K562 (cell line): ENCODE results near the gene ETV7. TPM values are rescaled to one million over a fixed set of nuclear protein-coding genes. Genes with fewer than 3 reads are reported as not detected.

Source experiments
- FIP1L1 ChIP-seq: fragments of 200-400 bp; formaldehyde crosslinking; IDR thresholded peaks from 2 replicates; pipeline ENCODE4 v1.6.1; 2018; ENCODE audit warnings: mild to moderate bottlenecking, low read depth, low read length; ENCODE audit not compliant: poor library complexity, severe bottlenecking
- POLR2H ChIP-seq: IDR thresholded peaks from 2 replicates; pipeline ENCODE4 v1.6.1; 2016; ENCODE audit warnings: missing genetic modification characterization, low read depth, mild to moderate bottlenecking, control low read depth, missing compliant biosample characterization, moderate library complexity
- ZFP91 ChIP-seq: sonication (generic); formaldehyde crosslinking; IDR thresholded peaks from 2 replicates; pipeline ENCODE4 v1.8.0; 2022; ENCODE audit warnings: mild to moderate bottlenecking, missing genetic modification reagents
- polyA plus RNA-seq, 8 experiments: library from polyadenylated mRNA; depleted of rRNA in 4 of 8; stranded (reverse) in 5 of 8; unstranded in 3 of 8; fragments of >200 nt; fragmentation: Nextera tagmentation in 2 of 8; fragmentation: Illumina TruSeq in 1 of 8; extraction: Ambion mirVana in 2 of 8; extraction: Trizol in 1 of 8; gene quantifications; 2 replicates each; pipeline versions ENCODE4 v1.2.1 to v1.2.3, GENCODE V29; 2011 to 2014; ENCODE audit warnings: inconsistent platforms in 1 of 8, missing spikeins in 1 of 8
- total RNA-seq, 7 experiments: library from RNA; depleted of rRNA in 6 of 7; stranded (reverse); fragments of >200 nt in 6 of 7; fragmentation: Illumina TruSeq in 2 of 7; extraction: Trizol in 2 of 7; gene quantifications; 2 replicates each; pipeline versions ENCODE4 v1.2.1 to v1.2.3, GENCODE V29; 2011 to 2021; ENCODE audit warnings: low replicate concordance in 1 of 7
- TF ChIP-seq, protein P1 (sequence below), 2 experiments: fragments of 450-650 bp; IDR thresholded peaks; 2 replicates each; pipeline ENCODE4 v1.6.1; 2016; ENCODE audit warnings: mild to moderate bottlenecking in 2 of 2, borderline replicate concordance in 1 of 2, low read depth in 1 of 2, moderate library complexity in 1 of 2
- TF ChIP-seq, protein P2 (sequence below), 2 experiments: fragments of 450-650 bp in 1 of 2; sonication (generic) in 1 of 2; formaldehyde crosslinking in 1 of 2; IDR thresholded peaks; 2 replicates each; pipeline versions ENCODE4 v1.7.1 to v1.9.0; 2016 to 2022; ENCODE audit warnings: inconsistent platforms in 1 of 2, mild to moderate bottlenecking in 1 of 2, missing genetic modification reagents in 1 of 2

ETV7 gene
- total and polyA plus RNA-seq, 9 of the 15 experiments (the other 6 are each of a cell fraction or from before 2014, with no cell fraction given), result 0.07 to 0.22 (median 0.14) TPM; not detected in 3

GRCh38 chr6:36377594-36377993, 9.9 kb downstream of the ETV7 start (continued):
- TF ChIP-seq, protein P1, sequence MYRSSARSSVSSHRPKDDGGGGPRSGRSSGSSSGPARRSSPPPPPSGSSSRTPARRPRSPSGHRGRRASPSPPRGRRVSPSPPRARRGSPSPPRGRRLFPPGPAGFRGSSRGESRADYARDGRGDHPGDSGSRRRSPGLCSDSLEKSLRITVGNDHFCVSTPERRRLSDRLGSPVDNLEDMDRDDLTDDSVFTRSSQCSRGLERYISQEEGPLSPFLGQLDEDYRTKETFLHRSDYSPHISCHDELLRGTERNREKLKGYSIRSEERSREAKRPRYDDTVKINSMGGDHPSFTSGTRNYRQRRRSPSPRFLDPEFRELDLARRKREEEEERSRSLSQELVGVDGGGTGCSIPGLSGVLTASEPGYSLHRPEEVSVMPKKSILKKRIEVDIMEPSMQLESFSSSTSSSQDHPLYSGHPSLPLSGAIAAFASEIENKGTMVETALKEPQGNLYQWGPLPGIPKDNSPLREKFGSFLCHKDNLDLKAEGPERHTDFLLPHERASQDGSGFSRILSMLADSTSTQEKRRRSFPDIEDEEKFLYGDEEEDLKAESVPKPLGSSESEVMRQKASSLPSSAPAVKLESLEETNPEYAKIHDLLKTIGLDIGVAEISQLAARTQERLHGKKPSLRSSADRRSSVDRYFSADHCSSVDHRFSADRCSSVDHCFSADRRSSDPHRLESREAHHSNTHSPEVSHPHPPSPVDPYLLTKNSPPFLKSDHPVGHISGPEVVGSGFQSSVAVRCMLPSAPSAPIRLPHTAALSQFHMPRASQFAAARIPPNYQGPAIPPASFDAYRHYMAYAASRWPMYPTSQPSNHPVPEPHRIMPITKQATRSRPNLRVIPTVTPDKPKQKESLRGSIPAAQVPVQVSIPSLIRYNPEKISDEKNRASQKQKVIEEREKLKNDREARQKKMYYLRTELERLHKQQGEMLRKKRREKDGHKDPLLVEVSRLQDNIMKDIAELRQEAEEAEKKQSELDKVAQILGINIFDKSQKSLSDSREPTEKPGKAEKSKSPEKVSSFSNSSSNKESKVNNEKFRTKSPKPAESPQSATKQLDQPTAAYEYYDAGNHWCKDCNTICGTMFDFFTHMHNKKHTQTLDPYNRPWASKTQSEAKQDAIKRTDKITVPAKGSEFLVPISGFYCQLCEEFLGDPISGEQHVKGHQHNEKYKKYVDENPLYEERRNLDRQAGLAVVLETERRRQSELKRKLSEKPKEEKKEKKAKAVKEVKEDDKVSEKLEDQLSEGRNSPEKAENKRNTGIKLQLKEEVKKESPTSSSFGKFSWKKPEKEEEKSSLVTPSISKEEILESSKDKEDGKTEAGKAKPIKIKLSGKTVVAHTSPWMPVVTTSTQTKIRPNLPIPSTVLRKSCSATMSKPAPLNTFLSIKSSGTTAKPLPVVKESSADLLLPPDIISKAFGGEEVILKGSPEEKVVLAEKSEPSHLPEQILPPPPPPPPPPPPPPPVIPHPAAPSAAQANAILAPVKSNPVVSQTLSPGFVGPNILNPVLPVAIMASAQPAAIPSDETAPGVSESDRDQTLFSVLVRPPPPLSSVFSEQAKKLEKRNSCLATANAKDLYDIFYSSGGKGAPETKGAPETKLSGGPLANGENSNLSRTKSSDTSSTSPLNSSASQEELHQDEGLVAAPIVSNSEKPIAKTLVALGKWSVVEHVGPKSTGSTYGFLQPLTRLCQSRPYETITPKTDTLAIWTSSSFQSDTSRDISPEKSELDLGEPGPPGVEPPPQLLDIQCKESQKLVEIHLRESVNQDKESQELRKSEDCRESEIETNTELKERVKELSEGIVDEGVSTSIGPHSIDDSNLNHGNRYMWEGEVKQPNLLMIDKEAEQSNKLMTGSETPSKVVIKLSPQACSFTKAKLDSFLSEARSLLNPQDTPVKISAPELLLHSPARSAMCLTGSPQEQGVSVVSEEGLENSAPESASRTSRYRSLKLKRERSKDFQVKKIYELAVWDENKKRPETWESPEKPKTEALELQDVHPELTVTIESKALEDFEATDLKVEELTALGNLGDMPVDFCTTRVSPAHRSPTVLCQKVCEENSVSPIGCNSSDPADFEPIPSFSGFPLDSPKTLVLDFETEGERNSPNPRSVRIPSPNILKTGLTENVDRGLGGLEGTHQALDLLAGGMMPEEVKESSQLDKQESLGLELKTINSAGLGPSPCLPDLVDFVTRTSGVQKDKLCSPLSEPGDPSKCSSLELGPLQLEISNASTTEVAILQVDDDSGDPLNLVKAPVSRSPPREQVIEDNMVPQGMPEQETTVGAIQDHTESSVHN (IDR thresholded peaks at IDR 0.05; ENCODE audit: borderline replicate concordance in 1 of 2, low read depth in 1 of 2), result no peak
- no peak for TF ChIP-seq ZFP91
- TF ChIP-seq, protein P2, sequence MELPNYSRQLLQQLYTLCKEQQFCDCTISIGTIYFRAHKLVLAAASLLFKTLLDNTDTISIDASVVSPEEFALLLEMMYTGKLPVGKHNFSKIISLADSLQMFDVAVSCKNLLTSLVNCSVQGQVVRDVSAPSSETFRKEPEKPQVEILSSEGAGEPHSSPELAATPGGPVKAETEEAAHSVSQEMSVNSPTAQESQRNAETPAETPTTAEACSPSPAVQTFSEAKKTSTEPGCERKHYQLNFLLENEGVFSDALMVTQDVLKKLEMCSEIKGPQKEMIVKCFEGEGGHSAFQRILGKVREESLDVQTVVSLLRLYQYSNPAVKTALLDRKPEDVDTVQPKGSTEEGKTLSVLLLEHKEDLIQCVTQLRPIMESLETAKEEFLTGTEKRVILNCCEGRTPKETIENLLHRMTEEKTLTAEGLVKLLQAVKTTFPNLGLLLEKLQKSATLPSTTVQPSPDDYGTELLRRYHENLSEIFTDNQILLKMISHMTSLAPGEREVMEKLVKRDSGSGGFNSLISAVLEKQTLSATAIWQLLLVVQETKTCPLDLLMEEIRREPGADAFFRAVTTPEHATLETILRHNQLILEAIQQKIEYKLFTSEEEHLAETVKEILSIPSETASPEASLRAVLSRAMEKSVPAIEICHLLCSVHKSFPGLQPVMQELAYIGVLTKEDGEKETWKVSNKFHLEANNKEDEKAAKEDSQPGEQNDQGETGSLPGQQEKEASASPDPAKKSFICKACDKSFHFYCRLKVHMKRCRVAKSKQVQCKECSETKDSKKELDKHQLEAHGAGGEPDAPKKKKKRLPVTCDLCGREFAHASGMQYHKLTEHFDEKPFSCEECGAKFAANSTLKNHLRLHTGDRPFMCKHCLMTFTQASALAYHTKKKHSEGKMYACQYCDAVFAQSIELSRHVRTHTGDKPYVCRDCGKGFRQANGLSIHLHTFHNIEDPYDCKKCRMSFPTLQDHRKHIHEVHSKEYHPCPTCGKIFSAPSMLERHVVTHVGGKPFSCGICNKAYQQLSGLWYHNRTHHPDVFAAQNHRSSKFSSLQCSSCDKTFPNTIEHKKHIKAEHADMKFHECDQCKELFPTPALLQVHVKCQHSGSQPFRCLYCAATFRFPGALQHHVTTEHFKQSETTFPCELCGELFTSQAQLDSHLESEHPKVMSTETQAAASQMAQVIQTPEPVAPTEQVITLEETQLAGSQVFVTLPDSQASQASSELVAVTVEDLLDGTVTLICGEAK (IDR thresholded peaks at IDR 0.05), result no peak
- TF ChIP-seq, protein P2 (CRISPR knock-in tag; IDR thresholded peaks at IDR 0.05), result no peak
- TF ChIP-seq FIP1L1, result no peak
- TF ChIP-seq POLR2H (tag), result no peak
